A549 (cell line): ENCODE measurements around the gene ARHGAP40.

Source experiments
- BHLHE40 ChIP-seq: IDR thresholded peaks from 2 replicates; pipeline ENCODE4 v1.6.1; 2012; ENCODE audit warnings: low read depth, low read length, inconsistent platforms
- CTCF ChIP-seq: fragments of >200 bp; sonication (Bioruptor Twin); formaldehyde crosslinking; IDR thresholded peaks from 3 replicates; pipeline ENCODE4 v1.5.1; 2016
- JUNB ChIP-seq: fragments of >200 bp; sonication (Bioruptor Twin); formaldehyde crosslinking; IDR thresholded peaks from 2 replicates; pipeline ENCODE4 v1.6.1; 2016
- MAX ChIP-seq: IDR thresholded peaks from 2 replicates; pipeline ENCODE4 v1.6.1; 2012
- POLR2AphosphoS2 ChIP-seq: conservative IDR thresholded peaks from 2 replicates; pipeline ENCODE4 v1.6.1; 2012; ENCODE audit warnings: low read length, improper control_type of control experiment, inconsistent platforms
- RFX5 ChIP-seq: fragments of 450-650 bp; IDR thresholded peaks from 2 replicates; pipeline ENCODE4 v1.7.1; 2014; ENCODE audit warnings: antibody characterized with exemption, mild to moderate bottlenecking, moderate library complexity

- TF ChIP-seq POLR2AphosphoS2 (no peak), MAX (no peak), CTCF (no peak), JUNB (no peak), RFX5 (no peak), BHLHE40 (no peak)
Measured at GRCh38 chr20:38581830-38582358, 19.7 kb upstream of the ARHGAP40 start.
